Psoas muscle (tissue), 8 donors: ENCODE results near the gene GRM7. TPM values are rescaled to one million over a fixed set of nuclear protein-coding genes. Genes with fewer than 3 reads are reported as not detected.

Experiments
- ATAC-seq, 4 donors: fragments of 200-7000 bp; cut with Tn5 transposase; one replicate each; pipeline ENCODE4 v1.9.1; 2020; ENCODE audit warnings: moderate library complexity in 3 of 4, mild to moderate bottlenecking in 2 of 4
- DNase-seq, 2 donors: peaks; one replicate each; pipeline ENCODE4 v3.0.0-alpha.2; 2020
- H3K27ac ChIP-seq: fragments of 200-600 bp; one replicate; pipeline ENCODE4 v1.8.0; 2022
- H3K27me3 ChIP-seq, 3 donors: fragments of 200-600 bp in 1 of 3; one replicate each; pipeline versions ENCODE4 v1.6.1 to v1.8.0; 2013 to 2022; ENCODE audit warnings: low read length in 2 of 3, mild to moderate bottlenecking in 2 of 3, moderate library complexity in 1 of 3; ENCODE audit not compliant: insufficient read depth in 3 of 3
- H3K36me3 ChIP-seq, 2 donors: fragments of 200-600 bp in 1 of 2; one replicate each; pipeline versions ENCODE4 v1.6.1 to v1.8.0; 2013 to 2022; ENCODE audit warnings: low read depth in 1 of 2, mild to moderate bottlenecking in 1 of 2, moderate library complexity in 1 of 2; ENCODE audit not compliant: insufficient read depth in 1 of 2
- H3K4me1 ChIP-seq: fragments of 200-600 bp; one replicate; pipeline ENCODE4 v1.8.0; 2022
- H3K4me3 ChIP-seq: fragments of 200-600 bp; one replicate; pipeline ENCODE4 v1.8.0; 2022; ENCODE audit warnings: mild to moderate bottlenecking
- H3K9me3 ChIP-seq: fragments of 200-600 bp; one replicate; pipeline ENCODE4 v1.8.0; 2022
- WGBS, 3 donors: extraction: QIAGEN DNeasy Blood & Tissue Kit; methylation state at CpG; one replicate each; pipeline versions ENCODE4 v1.1.6 to v1.1.7; 2013; 5-methylcytosine and 5-hydroxymethylcytosine counted together
- intact Hi-C, 2 donors: fragments of 100-400 bp; cut with DNase I; formaldehyde crosslinking; loops; one replicate each; pipeline versions ENCODE4 v1.11.0 to v1.14.2; 2022
- polyA plus RNA-seq, 3 donors: library from polyadenylated mRNA; stranded (reverse); fragments of 200-250 nt; gene quantifications; one replicate each; pipeline ENCODE4 v1.2.3, GENCODE V29; 2013
- total RNA-seq, 4 donors: library from RNA; stranded (reverse); fragmentation: NEBNext Ultra II Directional in 2 of 4; extraction: Animal tissue kit (Norgen Biotek cat#: 25700) in 2 of 4; gene quantifications; one replicate each; pipeline versions ENCODE4 v1.2.1 to v1.2.4, GENCODE V29; 2021 to 2023
- TF ChIP-seq, protein P1 (sequence below): fragments of 200-600 bp; IDR thresholded peaks from one replicate; pipeline ENCODE4 v1.8.0; 2022; ENCODE audit warnings: antibody characterized with exemption
- donor health status: healthy with polysubstance abuse.
- donor health status: DM: no; HTN: no; CAD: no; lungs with moderate emphysema.
- donor health status: Bipolar disorder and iron deficiency.
- donor health status: healthy.
- donor health status: DM: yes; HTN: yes; CAD: no.
- donor health status: DM: no; HTN: no; CAD: no.
- donor health status: DM: no; HTN: no; CAD: no.
- donor health status: DM: yes; HTN: yes; CAD: no.

GRM7 gene
- total and polyA plus RNA-seq, 7 donors, result 0.01 TPM; not detected in 6

DNA sequence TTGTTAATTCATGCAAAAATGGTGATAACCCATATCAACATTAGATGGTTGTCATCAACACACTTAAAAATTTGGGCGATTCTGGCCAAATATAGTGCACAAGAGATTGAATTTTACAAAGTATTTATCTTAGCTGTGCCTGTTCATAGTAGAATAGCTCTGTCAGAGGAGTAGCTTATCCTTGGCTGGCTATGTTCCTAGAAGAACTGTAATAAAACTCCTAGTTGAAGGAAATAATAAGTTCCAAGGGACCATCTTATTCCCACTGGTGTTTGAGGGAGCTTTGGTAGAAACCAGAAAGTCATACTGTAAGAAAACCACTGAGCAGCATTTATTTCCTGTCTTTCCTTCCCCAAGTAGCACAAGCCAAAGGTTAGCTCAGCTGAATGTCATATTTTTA lies 201.8 kb downstream of the GRM7 start:
- no peak for ATAC-seq

DNA sequence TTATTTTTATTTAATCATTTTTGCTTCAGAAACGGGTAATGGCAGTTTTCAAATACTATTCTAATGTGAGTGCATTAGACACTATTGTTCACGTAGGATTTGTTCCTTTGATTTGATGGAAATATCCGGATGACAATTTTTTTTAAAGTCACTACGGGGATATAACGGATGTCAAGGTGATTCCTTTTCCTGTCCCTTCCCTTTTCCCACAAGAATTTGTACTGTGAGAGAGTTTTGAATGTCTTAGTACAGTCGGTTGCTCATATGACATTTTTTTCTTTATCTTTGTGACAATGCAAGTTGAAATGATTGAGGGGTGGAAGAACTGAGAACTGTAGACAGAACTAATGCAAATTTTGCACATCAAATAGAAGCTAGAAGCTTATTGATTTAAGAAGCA lies 209.5 kb downstream of the GRM7 start:
- intact Hi-C loops, result no loop called here
- H3K36me3 ChIP-seq, result no peaks in the 10 kb centered on the region
- H3K9me3 ChIP-seq, result no peaks in the 10 kb centered on the region
- H3K27me3 ChIP-seq, result no peaks in the 10 kb centered on the region
- H3K4me3 ChIP-seq, result no peak overlapping the region
- DNase-seq (no peak), ATAC-seq (no peak)
- H3K27ac ChIP-seq, result no peak overlapping the region
- no peaks in the 10 kb centered on the region for H3K4me1 ChIP-seq
- TF ChIP-seq, protein P1, sequence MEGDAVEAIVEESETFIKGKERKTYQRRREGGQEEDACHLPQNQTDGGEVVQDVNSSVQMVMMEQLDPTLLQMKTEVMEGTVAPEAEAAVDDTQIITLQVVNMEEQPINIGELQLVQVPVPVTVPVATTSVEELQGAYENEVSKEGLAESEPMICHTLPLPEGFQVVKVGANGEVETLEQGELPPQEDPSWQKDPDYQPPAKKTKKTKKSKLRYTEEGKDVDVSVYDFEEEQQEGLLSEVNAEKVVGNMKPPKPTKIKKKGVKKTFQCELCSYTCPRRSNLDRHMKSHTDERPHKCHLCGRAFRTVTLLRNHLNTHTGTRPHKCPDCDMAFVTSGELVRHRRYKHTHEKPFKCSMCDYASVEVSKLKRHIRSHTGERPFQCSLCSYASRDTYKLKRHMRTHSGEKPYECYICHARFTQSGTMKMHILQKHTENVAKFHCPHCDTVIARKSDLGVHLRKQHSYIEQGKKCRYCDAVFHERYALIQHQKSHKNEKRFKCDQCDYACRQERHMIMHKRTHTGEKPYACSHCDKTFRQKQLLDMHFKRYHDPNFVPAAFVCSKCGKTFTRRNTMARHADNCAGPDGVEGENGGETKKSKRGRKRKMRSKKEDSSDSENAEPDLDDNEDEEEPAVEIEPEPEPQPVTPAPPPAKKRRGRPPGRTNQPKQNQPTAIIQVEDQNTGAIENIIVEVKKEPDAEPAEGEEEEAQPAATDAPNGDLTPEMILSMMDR, result no peak
- WGBS, 3 donors, result 51 to 72% (median 69%) methylated on average over 6 of the region's 6 CpGs

More for the DNA sequence above, 201.8 kb downstream of the GRM7 start:
- intact Hi-C loops, result no loop called here
- no peak overlapping the region for H3K27ac ChIP-seq
- no peaks in the 10 kb centered on the region for H3K9me3 ChIP-seq
- TF ChIP-seq, protein P1, result no peak
- DNase-seq, result no peak
- H3K27me3 ChIP-seq, result no peaks in the 10 kb centered on the region
- no peak overlapping the region for H3K4me3 ChIP-seq
- H3K36me3 ChIP-seq, result no peaks in the 10 kb centered on the region
- no peaks in the 10 kb centered on the region for H3K4me1 ChIP-seq
- 55 to 62% (median 59%) methylated on average over 1 of the region's 1 CpG for WGBS, 3 donors

DNA sequence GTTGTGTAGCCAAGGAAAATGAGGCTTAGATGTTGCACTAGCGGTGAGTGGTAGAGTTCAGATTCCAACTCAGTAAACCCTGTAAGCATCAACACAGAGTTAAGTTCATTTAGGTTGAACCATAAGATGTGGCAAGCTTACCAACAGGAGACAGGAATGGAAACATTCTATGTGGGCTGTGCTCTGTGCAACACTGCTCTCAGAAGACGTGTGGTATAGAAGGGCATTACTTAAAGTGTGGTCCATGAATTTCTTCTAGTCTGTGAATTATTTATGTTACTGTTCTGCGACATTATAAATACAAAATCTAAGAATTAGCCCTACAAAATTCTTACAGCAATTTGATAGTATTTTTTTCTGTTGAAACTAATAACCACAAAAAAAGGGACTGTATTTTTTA lies 213.3 kb downstream of the GRM7 start:
- Histone ChIP-seq H3K4me3 (no peak overlapping the region), H3K4me1 (no peaks in the 10 kb centered on the region), H3K27ac (no peak overlapping the region), H3K27me3 (no peaks in the 10 kb centered on the region), H3K9me3 (no peaks in the 10 kb centered on the region), H3K36me3 (no peaks in the 10 kb centered on the region)
- TF ChIP-seq, protein P1, result no peak
- no peak for ATAC-seq
- 58 to 65% (median 61%) methylated on average over 3 of the region's 3 CpGs for WGBS, 3 donors
- DNase-seq, result no peak
- intact Hi-C loops, result no loop called here

DNA sequence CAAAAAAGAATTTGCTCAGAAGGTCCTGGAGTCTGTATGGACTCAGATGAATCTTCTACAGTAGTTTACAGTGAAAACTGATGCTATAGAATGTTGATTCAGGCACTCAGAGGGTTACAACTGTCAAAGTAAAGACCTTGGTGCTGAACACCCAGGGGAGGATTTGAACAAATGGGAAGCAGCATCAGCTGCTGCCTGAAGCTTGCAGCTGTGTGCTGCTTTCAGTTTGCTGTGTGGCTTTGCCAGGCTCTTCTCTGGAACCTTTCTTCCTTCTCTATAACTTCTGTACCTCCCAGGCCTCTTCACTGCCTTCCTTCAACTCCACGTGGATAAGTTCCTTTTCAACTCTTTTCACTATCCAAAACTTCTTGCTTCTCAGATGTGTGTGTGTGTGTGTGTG lies 214.2 kb downstream of the GRM7 start:
- Histone ChIP-seq H3K27me3 (no peaks in the 10 kb centered on the region), H3K4me1 (no peaks in the 10 kb centered on the region), H3K4me3 (no peak overlapping the region), H3K9me3 (no peaks in the 10 kb centered on the region), H3K27ac (no peak overlapping the region), H3K36me3 (no peaks in the 10 kb centered on the region)
- no peak for DNase-seq
- TF ChIP-seq, protein P1, result no peak
- ATAC-seq, result no peak
- intact Hi-C loops, result no loop called here
- 6 to 14% (median 13%) methylated on average over 1 of the region's 1 CpG for WGBS, 3 donors

DNA sequence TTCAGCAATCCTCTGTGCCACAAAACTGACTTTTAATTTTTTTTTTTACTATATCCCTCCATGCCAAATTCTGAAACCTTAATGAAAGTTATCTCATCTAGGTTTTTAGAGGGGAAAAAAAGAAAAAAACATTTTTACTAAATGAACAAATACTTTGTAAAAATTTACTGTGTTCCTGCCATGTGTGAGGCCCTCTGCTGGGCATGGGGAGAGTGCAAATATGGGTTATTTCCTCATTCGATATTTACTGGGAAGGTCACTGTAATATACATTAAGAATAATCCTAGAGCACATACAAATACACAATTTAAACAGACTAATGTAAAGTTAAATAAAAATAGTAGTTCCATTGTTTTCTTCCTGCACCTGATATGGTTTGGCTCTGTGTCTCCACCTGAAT lies 215.0 kb downstream of the GRM7 start:
- WGBS, 3 donors, result 62 to 69% (median 69%) methylated on average over 1 of the region's 1 CpG
- Histone ChIP-seq H3K27me3 (no peaks in the 10 kb centered on the region), H3K9me3 (no peaks in the 10 kb centered on the region), H3K27ac (no peak overlapping the region), H3K4me1 (no peaks in the 10 kb centered on the region), H3K36me3 (no peaks in the 10 kb centered on the region), H3K4me3 (no peak overlapping the region)
- intact Hi-C loops, result no loop called here
- TF ChIP-seq, protein P1, result no peak
- DNase-seq (no peak), ATAC-seq (no peak)
